ENCODE results near the gene LGR6.

The LGR6 gene

DNA sequence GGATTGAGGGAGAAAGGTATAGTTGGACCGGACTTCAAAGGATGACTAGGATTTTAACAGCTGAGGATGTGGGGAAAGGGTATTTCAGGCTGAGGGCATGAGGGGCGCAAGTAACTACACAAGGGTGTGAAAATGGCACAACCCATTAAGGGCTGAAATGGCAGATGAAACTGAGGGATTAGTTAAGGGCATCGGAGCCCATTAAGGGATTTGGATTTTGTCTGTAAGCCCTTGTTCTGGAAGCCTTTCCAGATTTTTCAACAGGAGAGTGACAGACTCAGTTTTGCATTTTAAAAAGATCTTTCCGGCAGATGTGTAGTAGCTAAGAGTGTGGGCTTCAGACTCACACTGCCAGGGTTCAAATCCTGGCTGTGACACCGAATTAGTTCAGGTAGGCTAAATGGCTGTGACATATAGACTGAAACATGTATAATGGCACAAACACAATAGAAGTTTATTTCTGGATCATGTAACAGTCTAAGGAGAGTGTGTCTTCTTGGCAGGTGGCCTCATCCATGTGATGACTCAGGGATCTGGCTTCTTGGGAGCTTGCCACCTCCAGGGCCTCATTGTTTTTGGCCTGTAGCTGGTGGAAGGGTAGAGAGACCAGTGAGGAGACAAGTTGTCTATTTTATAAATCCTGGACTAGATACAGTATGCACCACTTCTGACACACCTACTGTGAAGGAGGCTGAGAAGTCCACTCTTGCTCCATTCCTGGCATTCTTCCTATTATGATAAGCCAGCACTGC, 98.5 kb downstream of the LGR6 start:
- DNase-seq: no peak

DNA sequence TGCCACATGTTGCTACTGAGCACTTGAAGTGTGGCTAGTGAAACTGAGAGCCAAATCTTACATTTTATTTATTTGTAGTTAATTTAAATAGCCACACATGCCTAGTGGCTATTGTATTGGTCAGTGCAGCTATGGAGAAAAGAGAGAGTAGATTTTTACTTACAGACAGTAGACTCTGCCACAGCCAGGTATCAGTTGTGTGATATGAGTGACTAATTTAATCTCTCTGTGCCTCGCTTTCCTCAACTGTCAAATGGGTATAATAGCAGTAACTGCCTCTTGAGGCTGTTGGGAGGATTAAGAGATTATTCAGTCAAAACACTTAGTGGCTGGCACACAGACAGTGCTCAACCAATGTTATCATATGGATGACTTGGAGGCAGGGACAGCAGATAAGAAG, 99.2 kb downstream of the LGR6 start:
- no peak for DNase-seq

DNA sequence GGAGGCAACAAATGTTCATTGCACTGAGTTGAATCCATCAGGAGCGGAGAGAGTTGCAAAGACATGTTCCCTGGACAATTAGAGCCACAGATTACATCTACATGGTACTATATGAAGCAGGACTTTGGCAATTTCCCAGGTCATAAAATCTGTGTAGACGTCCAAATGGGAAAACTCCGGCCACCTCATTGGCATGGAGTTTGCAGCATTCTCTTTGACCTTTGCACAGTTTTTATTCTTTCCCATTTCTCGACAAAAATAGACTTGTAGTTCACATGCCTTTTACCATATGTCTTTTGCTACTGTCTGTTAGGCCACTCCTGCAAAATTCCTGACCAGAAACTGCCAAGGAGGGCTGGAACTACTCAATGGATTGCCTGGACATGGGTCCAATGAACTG, 100.0 kb downstream of the LGR6 start:
- no peak for DNase-seq

DNA sequence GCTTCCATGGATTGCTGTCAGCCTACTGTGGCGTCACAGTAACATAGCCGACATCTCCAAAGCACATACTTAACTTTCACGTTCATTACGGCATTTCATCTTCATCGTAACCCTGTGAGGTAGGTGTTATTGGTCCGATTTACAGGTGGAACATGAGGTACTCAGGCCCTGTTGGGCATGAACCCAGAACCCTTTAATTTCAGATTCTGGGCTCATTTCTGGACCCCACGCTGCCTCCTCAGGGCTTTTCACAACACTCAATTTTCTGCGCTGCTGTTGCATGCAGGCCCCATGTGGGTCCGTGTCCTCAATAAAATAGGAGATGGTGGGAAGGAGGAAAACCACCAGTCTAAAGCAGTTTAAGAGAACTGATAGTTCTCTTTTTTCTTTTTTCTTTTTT, 108.6 kb downstream of the LGR6 start:
- DNase-seq: no peak

DNA sequence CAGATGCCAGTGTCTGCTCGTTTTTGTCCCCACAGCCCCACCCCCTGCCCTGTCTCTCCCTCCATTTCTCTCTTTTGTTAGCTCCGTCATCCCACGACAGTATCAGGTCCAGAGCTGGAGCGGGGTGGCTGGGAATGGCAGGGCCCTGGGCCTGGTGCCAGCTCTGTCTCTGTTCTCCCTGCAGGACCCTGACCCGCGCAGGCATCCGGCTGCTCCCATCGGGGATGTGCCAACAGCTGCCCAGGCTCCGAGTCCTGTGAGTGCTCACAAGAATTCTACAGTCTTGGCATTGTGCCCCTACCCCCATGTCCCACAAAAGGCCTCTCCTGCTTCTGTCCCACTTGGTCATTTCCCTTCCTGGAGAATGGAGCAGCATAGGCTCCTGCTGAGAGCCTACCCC, 110.8 kb downstream of the LGR6 start:
- peak; percentile 76 for DNase-seq

DNA sequence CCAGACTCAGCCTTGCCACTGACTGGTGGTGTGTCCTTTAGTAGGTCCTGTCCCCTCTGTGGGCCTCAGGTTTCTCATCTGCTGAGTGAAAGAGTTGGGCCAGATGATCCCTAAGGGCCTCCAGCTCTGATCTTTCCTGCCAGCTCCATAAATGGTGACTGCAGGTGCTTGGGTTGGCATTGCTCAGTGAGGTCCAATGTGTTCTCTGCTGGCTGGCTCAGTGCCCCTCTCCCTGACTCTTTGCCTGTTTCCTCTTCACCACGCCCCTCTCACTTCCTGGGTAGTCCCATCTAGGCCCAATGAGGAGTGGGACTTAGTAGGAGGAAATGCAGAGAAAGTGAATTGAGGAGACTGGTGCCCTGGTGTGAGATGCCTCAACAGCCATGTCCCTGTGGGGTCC, 111.6 kb downstream of the LGR6 start:
- no peak for DNase-seq

DNA sequence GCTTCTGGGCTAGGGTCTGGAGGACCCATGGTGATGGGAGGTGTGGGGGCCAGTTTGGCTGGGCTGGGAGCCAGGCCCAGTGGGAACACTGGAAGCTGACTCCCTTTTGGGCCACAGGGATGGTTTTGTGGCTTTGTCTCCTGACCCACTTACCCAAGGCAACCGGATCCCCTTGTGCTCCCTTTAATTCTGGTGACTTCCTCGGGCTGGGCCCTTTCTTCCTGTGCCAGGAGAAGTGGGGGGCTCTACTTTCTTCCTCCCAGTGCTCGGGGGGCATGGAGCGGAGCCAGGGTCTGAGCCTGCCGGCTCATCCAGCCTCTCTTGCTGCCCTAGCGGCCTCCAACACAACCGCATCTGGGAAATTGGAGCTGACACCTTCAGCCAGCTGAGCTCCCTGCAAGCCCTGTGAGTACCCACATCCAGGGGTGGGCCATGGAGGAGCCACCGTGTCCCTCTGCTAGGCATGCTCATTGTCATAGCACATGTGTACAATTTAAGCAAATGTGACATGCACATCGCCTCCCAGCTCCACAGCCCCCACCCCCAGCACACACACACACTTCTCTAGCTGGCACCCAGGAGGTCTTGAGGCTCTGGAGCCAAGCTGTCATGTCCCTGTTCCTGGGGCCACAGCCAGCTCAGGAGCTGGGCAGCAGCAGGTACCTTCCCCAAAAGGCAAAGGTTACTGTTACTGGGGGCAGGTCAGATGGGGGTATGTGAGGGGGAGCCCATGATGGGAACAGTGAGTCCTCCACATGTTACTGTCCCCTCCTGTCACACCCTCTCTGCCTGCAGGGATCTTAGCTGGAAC, 113.1 kb downstream of the LGR6 start:
- DNase-seq: no peak

DNA sequence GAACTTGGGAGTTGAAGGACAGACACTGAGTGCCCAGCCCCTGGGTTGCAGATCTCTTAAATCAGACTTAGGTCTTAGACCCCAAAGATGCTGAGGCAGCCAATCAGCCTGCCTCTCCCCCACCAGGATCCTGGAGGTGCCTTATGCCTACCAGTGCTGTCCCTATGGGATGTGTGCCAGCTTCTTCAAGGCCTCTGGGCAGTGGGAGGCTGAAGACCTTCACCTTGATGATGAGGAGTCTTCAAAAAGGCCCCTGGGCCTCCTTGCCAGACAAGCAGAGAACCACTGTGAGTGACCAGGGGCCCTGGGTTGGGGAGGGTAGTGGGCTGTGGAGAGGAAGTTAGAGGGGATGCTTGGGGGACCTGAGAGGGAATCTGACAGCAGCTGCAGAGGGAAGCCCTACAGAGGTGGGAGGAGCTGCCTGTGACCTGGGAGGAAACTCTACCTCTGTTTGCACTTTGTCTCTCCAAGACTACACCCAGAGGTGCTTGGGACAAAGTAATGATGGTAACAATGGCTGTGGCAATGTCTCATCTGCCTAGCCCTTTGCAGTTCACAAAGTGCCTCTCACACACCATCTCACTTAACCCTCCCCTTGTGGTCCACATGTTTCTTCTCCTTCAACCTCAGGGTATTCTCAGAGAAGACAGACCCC, 116.6 kb downstream of the LGR6 start:
- no peak for DNase-seq

DNA sequence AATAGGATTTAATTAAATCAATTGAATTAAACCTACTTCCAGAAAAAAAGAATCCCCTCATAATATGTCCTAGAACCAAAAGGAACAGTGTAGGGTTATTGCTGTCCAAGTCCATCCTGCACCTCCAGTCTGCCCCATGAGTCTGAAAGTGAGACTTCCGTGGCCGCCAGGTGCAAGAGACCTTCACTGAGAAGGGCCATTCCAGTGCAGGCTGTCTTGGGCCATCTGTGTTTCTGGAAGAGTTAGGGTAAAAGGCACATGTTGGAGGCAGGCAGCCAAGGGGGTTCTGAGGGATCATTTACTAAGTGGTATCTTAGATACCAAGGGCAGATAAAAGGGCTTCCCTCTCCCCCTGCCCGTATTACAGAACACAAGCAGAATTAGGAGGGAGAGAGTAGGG, 117.1 kb downstream of the LGR6 start:
- no peak for DNase-seq

DNA sequence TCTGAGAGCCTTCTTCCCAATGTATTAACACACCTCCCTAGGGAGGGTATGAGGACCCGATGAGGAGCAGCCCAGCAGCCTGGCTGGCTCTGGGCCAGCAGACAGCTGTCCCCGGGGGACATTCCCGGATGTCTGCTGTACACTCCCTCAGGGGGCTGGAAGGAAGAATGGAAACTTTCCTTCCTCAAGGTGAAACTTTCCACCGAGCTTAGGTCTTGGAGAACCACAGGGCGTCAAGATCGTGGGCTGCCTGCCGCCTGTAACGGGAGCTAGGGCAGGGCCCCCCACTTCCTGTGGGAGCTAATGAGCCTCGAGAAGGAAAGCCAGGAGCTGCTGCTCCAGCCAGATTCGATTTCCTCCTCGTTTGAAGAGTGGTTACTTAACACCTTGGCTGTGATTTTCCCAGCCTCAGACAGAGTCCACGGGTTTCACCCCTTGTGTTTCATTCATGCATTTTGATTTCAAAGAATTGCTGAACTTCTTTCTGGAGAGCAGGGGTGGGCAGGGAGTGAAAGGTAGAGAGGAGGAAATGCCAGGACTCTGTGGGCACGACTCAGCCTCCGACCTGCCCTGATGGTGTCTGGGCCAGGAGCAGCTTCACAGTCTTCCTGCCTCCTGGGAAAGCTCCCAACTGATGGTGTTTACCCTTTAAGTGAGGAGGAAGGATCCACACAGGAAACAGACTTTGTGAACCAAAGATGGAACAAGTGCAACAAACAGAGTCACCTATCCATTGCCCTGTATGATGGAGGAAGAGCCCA, 118.5 kb downstream of the LGR6 start:
- peak; percentile 44 for DNase-seq

DNA sequence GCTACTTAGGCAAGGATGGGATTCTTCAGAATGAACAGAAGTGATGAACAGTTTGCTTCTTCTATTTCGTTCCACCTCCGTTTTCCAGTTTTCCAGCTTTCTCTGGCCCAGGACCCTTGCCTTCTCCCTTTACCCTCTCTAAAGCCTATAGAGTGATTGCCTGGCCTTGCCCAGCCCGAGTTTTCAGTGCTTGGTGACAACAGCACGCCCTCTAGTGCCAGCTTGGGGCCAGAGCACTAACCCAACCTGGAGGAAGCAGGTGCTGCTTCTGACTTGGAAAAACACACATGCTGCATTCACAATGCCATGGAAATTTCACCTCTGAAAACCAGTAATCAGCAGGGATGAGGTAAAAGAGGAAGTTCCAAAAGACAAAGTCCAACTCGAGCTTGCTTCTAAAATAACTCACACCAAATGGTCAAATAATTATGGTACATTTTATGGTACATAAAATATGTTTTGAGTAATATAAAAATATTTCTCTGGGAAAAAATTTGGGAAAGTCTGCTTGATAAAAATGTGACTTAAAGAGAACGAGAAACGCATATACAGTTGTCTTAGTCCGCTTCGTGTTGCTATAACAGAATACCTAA, 122.1 kb downstream of the LGR6 start:
- peak; percentile 84 for DNase-seq

DNA sequence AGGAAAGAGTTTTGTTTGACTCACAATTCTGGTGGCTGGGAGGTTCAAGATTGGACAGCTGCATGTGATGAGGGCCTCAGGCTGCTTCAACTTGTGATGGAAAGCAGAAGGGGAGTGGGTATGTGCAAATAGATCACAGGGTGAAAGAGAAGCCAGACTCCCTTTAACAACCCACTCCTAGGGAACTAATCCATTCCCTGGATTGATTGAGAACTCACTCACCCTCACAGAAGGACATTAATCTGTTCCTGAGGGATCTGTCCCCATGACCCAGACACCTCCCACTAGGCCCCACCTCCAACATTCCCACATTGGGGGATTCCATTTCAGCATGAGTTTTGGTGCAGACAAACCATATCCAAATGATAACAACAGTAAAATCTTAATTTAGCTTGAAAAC, 122.6 kb downstream of the LGR6 start:
- DNase-seq: no peak

DNA sequence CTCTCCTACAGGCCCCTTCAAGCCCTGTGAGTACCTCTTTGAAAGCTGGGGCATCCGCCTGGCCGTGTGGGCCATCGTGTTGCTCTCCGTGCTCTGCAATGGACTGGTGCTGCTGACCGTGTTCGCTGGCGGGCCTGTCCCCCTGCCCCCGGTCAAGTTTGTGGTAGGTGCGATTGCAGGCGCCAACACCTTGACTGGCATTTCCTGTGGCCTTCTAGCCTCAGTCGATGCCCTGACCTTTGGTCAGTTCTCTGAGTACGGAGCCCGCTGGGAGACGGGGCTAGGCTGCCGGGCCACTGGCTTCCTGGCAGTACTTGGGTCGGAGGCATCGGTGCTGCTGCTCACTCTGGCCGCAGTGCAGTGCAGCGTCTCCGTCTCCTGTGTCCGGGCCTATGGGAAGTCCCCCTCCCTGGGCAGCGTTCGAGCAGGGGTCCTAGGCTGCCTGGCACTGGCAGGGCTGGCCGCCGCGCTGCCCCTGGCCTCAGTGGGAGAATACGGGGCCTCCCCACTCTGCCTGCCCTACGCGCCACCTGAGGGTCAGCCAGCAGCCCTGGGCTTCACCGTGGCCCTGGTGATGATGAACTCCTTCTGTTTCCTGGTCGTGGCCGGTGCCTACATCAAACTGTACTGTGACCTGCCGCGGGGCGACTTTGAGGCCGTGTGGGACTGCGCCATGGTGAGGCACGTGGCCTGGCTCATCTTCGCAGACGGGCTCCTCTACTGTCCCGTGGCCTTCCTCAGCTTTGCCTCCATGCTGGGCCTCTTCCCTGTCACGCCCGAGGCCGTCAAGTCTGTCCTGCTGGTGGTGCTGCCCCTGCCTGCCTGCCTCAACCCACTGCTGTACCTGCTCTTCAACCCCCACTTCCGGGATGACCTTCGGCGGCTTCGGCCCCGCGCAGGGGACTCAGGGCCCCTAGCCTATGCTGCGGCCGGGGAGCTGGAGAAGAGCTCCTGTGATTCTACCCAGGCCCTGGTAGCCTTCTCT, 124.6 kb downstream of the LGR6 start:
- no peak for DNase-seq

DNA sequence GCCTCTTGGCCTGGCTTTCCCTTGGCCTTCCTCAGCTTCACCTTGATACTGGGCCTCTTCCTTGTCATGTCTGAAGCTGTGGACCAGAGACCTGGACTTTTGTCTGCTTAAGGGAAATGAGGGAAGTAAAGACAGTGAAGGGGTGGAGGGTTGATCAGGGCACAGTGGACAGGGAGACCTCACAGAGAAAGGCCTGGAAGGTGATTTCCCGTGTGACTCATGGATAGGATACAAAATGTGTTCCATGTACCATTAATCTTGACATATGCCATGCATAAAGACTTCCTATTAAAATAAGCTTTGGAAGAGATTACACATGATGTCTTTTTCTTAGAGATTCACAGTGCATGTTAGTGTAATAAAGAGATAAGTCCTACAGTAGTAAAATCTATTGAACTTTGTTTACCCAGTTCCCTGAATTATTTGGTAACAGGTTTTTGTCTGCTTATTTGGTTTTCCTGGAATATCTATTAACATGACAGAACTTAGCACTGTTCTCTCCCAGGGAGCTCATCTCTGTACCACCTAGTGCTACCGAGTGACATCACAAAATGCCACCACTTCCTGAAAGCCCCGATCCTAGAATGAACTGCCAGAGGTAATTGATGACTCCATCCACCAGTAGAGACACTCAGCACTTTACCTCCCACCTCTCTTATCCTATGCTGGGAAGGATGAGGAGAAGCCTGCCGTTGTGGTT, 125.9 kb downstream of the LGR6 start:
- DNase-seq: no peak

DNA sequence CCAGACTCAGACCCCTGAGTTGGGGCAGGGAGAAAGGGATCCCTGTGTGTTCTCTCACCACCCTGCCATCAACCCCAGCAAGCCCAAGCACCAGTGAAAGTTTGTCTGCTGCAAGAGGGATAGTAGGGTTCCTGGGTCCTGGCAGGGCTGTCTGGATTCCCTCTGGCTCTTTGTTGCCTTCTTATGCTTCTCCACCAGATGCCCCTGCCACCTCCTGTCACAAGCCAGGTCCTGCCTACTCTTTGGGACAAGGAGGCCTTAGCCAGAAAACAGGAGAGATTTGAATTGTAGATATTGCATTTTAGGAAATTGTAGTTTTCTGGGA, 126.4 kb downstream of the LGR6 start:
- DNase-seq: no peak

DNA sequence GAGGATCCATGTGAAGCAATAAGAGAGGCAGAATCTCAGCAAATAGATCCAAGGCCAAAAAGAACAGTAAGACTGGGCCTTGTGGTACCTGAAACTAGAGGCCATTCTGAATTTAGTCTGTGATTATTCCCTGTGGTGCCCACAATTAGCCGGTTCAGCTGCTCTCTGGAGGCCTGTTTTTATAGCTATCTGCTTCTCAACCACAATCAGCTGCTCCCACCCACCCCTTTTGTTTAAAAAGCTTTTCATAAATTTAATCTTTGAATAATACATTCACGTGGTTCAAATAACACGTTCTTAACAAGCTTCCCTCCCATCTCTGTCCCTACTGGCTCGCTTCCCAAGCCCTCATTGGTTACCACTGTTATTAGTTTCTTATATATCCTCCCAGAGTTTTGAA, 130.1 kb downstream of the LGR6 start:
- no peak for DNase-seq

DNA sequence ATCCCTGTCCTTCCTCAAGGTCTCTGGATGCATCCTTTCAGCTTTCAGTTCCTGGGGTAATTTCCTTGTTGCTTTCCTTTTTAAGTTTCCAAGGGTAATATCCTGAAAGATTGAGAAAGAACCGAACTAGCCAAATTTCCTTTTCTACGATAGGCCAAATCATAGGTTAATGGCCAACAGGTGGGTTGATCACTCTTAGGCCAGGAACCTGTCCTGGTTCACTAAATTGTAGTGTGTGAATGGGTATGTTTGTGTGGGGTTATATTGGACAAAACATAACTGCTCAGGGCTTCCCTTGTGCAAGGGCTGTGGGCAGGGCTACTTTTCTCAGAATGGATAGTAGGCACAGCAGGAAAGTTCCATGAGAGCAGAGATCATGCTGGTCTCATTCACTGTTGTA, 131.0 kb downstream of the LGR6 start:
- DNase-seq: no peak

DNA sequence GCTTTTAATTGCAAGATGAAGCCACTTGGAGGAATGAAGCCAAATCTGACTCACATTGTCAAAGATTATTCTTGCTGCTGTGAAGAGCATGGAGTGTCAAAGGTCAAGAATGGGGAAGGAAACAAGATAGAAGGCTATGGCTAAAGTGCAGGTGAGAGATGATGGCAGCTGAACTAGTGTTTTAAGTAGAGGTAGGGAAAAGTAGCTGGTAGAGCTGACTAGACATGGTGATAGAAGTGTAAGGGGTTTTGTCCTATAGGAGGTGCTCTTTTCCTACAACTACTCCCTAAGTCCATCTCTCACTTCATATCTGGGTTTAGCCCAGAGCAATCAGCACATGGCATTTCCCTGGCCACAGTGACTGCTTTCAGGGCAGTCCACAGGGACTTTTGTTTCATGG, 136.3 kb downstream of the LGR6 start:
- DNase-seq: no peak

DNA sequence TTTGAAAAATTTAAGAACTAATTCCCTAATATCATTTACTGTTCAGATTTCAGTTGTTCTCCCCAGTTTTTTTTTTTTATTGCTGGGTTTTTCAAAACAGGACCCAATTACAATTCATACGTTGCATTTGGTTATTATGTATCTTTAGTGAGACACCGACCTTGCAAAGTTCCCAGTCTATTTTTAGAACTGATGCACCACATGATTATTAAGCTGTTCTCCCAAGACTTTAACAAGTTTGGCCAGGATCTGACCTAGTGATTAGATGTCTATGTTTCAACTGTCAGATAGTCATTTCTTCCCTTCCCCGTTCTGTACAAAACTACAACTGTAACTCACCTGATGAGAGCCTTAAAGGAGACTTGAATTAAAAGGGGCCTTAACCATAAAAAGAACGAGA, 140.3 kb downstream of the LGR6 start:
- no peak for DNase-seq

DNA sequence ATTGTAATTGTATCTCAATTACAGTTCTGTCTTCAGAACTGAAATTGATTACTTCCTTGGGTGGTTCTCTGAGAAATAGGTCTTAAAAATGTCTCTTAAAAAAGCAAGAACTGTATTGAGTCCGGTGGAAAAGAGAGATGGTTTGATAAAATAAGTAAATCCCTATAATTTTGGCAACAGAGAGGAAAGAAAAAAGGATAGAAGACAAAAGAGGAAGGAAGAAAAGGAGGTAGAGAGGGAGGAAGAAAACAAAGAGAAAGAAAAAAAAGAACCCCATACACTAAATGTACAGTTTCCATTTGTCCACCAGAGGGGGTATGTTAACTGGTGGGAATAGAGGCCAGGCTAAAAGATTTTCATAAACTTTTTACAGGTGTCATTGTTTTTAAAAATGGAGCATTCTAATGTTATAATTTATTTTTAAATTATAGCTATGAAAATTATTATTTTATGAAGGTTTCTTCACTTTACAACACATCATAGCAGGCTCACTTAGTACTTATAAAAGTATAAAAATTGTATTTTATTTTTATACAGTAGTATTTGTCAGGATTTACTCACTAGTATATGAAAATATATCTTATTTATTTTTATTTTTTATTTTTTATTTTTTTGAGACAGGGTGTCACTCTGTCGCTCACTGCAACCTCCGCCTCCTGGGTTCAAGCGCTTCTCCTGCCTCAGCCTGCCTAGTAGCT, 150.2 kb downstream of the LGR6 start:
- no peak for DNase-seq

Data from femur (tissue), 1 donor.